Muscle layer of duodenum (tissue), 2 donors: ENCODE measurements around the gene ASCC3.
"Not testable (repeated sequence)": the region's sequence is repeated elsewhere in the genome, so short reads cannot be mapped to it uniquely, and the experiment has no call there.

Source experiments
- H3K27ac ChIP-seq: one replicate; pipeline ENCODE4 v1.7.0; 2013; ENCODE audit warnings: mild to moderate bottlenecking, low read length
- H3K27me3 ChIP-seq: one replicate; pipeline ENCODE4 v1.7.0; 2013; ENCODE audit warnings: low read depth, mild to moderate bottlenecking, control low read depth, low read length
- H3K36me3 ChIP-seq, 2 donors: one replicate each; pipeline ENCODE4 v1.7.0; 2013; ENCODE audit warnings: low read length in 2 of 2, control low read depth in 1 of 2, mild to moderate bottlenecking in 1 of 2; ENCODE audit not compliant: insufficient read depth in 2 of 2, control insufficient read depth in 1 of 2
- H3K4me1 ChIP-seq, 2 donors: one replicate each; pipeline ENCODE4 v1.7.0; 2013; ENCODE audit warnings: low read length in 2 of 2, mild to moderate bottlenecking in 2 of 2, control low read depth in 1 of 2, moderate library complexity in 1 of 2; ENCODE audit not compliant: insufficient read depth in 2 of 2, control insufficient read depth in 1 of 2
- H3K4me3 ChIP-seq, 2 donors: one replicate each; pipeline ENCODE4 v1.7.0; 2013; ENCODE audit warnings: low read length in 2 of 2, low read depth in 1 of 2, mild to moderate bottlenecking in 1 of 2
- H3K9me3 ChIP-seq, 2 donors: one replicate each; pipeline ENCODE4 v1.7.0; 2013; ENCODE audit warnings: low read length in 2 of 2, control low read depth in 1 of 2, mild to moderate bottlenecking in 1 of 2; ENCODE audit not compliant: control insufficient read depth in 1 of 2
- donor health status: healthy.

The ASCC3 gene

DNA sequence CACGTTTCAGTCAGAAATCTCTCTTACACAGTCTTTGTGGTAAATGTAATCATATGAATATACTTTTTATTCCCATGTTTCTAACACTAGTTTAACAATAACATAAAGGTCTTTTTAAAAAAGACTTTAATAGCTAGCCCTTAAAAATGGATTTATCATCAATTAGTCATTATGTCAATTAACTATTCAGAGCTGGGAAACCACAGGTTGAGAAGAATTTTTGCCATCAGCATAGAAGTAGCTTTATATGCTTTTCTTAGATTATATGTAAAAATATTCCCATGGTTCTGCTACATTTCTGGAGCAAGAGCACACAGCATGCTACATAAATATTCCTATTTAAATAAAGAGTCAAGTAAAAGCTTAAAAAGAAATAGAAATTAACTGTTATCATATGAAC, 35.5 kb downstream of the ASCC3 start:
- no peak overlapping the region for H3K27ac ChIP-seq
- H3K4me3 ChIP-seq, result no peak overlapping the region
- H3K4me1 ChIP-seq, result no peaks in the 10 kb centered on the region
- H3K27me3 ChIP-seq, result no peaks in the 10 kb centered on the region
- peaks cover 5 to 6% of the 10 kb centered on the region in 2 donors for H3K36me3 ChIP-seq
- no peaks in the 10 kb centered on the region for H3K9me3 ChIP-seq

DNA sequence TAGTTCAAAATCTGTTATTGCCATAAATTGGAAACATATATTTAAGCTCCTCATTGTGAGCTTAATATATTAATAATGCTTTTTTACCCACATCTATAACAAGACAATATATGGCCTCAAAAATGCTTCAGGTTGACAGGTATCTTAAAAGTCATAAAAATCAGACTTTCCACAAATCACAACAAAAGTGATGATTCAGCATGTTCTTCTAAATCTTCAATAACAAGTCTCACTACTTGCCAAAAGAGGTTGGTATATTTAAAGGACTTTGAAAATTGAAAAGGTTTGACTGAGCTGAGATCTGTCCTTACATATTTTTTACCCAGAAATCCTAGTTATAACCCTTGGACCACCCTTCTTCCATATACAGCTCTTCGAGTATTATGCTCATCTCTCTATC, 41.7 kb downstream of the ASCC3 start:
- Histone ChIP-seq H3K4me1 (no peaks in the 10 kb centered on the region), H3K27me3 (no peaks in the 10 kb centered on the region), H3K36me3 (no peaks in the 10 kb centered on the region), H3K4me3 (no peak overlapping the region), H3K27ac (no peak overlapping the region), H3K9me3 (no peaks in the 10 kb centered on the region)

DNA sequence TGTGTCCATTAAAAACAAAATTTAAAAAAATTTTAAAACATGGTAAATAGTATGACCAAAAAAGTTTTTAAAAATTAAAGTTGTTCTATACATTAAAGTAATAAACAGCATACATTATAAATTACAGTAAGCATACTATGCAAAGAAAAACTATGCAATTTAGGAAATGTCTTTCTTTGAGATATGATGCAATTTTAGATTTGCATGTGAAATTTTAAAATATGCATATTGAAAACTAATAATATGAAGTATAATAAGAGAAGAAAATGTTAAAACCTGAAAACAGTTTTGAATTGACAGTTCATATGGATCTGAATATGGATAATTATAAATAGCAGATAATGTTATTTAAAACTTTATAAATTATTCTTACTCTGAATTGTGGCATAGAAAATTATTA, 43.1 kb downstream of the ASCC3 start:
- no peaks in the 10 kb centered on the region for H3K36me3 ChIP-seq
- H3K27me3 ChIP-seq, result no peaks in the 10 kb centered on the region
- no peak overlapping the region for H3K4me3 ChIP-seq
- H3K27ac ChIP-seq, result no peak overlapping the region
- H3K9me3 ChIP-seq, result no peaks in the 10 kb centered on the region
- no peaks in the 10 kb centered on the region for H3K4me1 ChIP-seq

DNA sequence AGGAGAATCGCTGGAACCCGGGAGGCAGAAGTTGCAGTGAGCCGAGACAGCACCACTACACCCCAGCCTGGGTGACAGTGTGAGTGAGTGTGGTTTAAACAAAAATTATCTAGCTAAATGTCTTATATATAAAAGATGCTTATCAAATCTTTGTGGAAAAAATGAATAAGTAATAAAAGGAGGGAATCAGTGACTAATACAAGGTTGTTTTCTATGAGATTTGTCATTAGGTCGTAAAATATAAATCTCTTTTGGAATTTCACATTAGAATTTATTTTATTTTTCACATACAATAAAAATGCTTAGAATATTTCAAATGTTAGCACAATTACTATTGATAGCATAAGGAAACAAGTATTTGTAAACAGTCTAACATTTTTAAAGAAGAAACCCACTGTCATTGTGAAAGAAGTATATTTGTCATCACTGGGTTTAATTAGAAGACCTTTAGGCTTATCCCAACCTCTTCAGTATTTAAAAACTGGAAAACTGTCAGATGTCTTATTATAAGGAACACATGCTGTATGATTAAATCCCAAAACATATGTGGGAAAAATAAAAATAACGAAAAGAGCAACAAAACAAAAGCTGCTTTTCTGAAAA, 47.1 kb downstream of the ASCC3 start:
- Histone ChIP-seq H3K9me3 (no peaks in the 10 kb centered on the region), H3K27me3 (no peaks in the 10 kb centered on the region), H3K4me3 (no peak overlapping the region)

DNA sequence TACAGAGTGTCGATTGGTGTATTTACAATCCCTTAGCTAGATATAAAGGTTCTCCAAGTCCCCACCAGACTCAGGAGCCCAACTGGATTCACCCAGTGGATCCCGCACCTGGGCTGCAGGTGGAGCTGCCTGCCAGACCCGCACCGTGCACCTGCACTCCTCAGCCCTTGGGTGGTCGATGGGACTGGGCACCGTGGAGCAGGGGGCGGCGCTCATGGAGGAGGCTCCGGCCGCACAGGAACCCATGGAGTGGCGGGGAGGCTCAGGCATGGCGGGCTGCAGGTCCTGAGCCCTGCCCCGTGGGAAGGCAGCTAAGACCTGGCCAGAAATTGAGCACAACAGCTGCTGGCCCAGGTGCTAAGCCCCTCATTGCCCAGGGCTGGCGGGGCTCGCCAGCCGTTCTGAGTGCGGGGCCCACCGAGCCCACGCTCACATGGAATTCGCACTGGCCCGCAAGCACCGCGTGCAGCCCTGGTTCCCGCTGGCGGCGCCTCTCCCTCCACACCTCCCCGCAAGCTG, 52.0 kb downstream of the ASCC3 start:
- not testable (repeated sequence) for H3K36me3 ChIP-seq, H3K27ac ChIP-seq, H3K9me3 ChIP-seq, H3K4me1 ChIP-seq, H3K4me3 ChIP-seq, H3K27me3 ChIP-seq

More for the DNA sequence above, 47.1 kb downstream of the ASCC3 start:
- no peaks in the 10 kb centered on the region for H3K4me1 ChIP-seq
- H3K27ac ChIP-seq, result no peak overlapping the region
- peaks cover 0 to 3% of the 10 kb centered on the region in 2 donors for H3K36me3 ChIP-seq

DNA sequence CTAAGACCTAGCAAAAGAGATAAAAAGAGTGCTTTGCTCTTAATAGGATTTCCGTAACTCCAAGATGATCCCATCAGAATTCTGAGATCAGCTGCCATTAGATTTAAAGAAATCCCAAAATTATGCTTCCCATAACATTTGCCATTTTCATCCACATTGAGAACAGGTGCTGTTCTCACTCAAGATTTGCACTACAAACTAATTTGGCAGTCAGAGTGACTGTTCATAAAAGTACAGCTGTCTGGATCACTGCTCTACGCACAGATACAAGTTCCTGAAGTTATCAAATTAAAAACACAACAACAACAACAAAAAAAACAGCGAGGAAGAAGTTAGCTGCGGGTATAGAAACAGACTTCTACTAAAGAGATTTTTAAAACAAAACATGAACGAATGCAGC, 58.1 kb downstream of the ASCC3 start:
- Histone ChIP-seq H3K27me3 (no peaks in the 10 kb centered on the region), H3K9me3 (no peaks in the 10 kb centered on the region), H3K27ac (no peak overlapping the region), H3K4me1 (peaks cover 0 to 2% of the 10 kb centered on the region in 2 donors), H3K36me3 (no peaks in the 10 kb centered on the region), H3K4me3 (no peak overlapping the region)

DNA sequence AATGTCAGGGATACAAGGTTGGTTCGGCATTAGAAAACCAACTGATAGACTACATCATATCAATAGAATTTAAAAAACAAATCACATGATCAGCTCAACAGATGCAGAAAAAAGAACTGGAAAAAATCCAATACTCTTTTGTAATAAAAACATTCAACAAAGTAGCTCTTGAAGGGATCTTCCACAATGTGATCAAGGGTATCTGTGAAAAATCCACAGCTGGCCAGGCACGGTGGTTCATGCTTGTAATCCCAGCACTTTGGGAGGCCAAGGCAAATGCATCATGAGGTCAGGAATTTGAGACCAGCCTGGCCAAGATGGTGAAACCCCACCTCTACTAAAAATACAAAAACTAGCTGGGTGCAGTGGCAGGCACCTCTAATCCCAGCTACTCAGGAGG, 63.1 kb downstream of the ASCC3 start:
- H3K9me3 ChIP-seq, result peaks cover 0 to 2% of the 10 kb centered on the region in 2 donors
- H3K27me3 ChIP-seq, result no peaks in the 10 kb centered on the region
- H3K27ac ChIP-seq, result no peak overlapping the region
- no peak overlapping the region for H3K4me3 ChIP-seq
- no peaks in the 10 kb centered on the region for H3K36me3 ChIP-seq
- peaks cover 0 to 3% of the 10 kb centered on the region in 2 donors for H3K4me1 ChIP-seq

DNA sequence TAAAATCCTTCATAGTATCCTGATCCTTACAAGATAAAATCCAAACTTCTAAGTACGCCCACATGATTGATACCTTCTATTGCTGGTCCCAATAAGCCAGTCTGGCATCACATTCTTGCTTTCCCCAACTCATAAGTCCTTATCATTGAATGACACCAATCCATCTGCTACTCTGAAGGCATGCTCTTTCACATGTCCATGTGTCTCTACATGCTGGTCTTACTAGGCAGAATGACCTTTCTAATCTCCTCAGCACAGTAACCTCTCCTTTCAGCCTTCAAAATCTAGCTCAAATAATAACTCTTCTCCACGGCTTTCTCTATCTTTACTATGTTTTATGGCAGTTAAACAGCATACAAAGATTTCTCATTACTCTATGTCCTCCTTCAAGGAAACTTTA, 71.1 kb downstream of the ASCC3 start:
- no peak overlapping the region for H3K27ac ChIP-seq

DNA sequence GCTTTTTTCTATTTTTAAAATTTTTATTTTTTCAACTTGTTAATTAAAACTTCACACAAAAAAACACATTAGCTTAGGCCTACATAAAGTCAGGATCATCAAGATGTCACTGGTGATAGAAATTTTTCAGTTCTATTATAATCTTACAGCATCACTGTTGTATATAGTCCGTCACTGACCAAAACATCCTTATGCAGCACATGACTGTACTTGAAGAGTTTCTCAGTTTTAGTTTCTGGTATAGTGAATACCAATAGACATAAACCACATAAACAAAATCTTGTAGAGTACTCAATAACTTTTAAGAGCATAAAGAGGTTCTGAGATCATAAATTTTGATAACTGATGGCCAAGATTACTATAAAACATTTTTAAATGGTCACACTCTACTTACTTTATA, 71.8 kb downstream of the ASCC3 start:
- H3K4me1 ChIP-seq, result no peaks in the 10 kb centered on the region
- no peak overlapping the region for H3K4me3 ChIP-seq
- H3K27ac ChIP-seq, result no peak overlapping the region

More for the DNA sequence above, 71.1 kb downstream of the ASCC3 start:
- Histone ChIP-seq H3K27me3 (no peaks in the 10 kb centered on the region), H3K36me3 (peaks cover 0 to 2% of the 10 kb centered on the region in 2 donors), H3K4me1 (no peaks in the 10 kb centered on the region), H3K9me3 (no peaks in the 10 kb centered on the region), H3K4me3 (no peak overlapping the region)

DNA sequence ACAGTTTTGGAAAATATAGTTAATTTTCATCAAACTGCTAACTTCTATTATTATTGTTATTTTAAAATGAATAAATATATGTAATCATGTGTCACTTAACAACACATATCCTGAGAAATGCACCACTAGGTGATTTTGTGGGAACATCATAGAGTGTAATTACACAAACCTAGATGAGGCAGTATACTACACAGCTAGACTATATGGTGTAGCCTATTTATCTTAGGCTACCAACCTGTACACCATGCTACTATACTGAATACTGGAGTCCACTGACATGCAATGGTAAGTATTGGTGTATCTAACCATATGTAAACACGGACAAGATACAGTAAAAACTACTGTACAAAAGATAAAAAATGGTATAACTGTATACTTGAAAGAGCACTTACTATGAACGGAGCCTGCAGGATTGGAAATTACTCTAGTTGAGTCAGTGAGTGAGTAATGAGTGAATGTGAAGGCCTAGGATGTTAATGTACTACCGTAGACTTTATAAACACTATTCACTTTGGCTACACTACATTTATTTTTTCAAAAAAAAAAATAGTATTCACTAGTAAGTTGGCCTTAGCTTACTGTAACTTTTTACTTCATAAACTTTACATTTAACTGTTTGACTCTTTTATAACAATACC, 72.4 kb downstream of the ASCC3 start:
- no peaks in the 10 kb centered on the region for H3K27me3 ChIP-seq
- H3K36me3 ChIP-seq, result peaks cover 0 to 4% of the 10 kb centered on the region in 2 donors
- H3K4me1 ChIP-seq, result no peaks in the 10 kb centered on the region
- H3K4me3 ChIP-seq, result no peak overlapping the region
- no peaks in the 10 kb centered on the region for H3K9me3 ChIP-seq
- no peak overlapping the region for H3K27ac ChIP-seq

More for the DNA sequence above, 71.8 kb downstream of the ASCC3 start:
- Histone ChIP-seq H3K36me3 (peaks cover 0 to 4% of the 10 kb centered on the region in 2 donors), H3K27me3 (no peaks in the 10 kb centered on the region), H3K9me3 (no peaks in the 10 kb centered on the region)

DNA sequence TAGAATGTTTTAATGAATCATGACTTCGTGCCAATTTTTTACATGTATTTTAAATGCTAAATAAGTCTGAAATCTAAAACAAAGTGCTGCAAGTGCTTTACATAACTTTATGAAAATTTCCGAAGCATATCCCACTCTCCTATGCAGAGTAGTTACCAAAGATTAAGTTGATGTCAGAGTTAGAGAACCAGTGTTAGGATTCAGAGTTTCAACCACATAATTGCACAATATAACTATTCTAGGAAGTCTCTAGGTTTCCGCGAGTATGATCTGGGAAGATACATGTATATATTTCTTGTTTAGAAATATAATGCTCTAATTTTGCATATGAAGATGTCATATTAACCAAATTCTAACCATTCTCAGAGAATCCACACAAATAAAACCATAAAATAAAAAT, 74.8 kb downstream of the ASCC3 start:
- H3K9me3 ChIP-seq, result no peaks in the 10 kb centered on the region
- no peaks in the 10 kb centered on the region for H3K27me3 ChIP-seq
- no peak overlapping the region for H3K27ac ChIP-seq
- no peaks in the 10 kb centered on the region for H3K4me1 ChIP-seq
- H3K4me3 ChIP-seq, result no peak overlapping the region
- H3K36me3 ChIP-seq, result peaks cover 0 to 4% of the 10 kb centered on the region in 2 donors
